GM19324 (cell line): ENCODE measurements around the gene MRPL22.
"Not testable (repeated sequence)": the region's sequence is repeated elsewhere in the genome, so short reads cannot be mapped to it uniquely, and the experiment has no call there.

Source experiments
- ATAC-seq: cut with Tn5 transposase; IDR thresholded peaks from one replicate; pipeline ENCODE4 v1.9.1; 2021; ENCODE audit warnings: mild to moderate bottlenecking, moderate library complexity; ENCODE audit not compliant: unreplicated experiment, low FRiP score

MRPL22 gene

DNA sequence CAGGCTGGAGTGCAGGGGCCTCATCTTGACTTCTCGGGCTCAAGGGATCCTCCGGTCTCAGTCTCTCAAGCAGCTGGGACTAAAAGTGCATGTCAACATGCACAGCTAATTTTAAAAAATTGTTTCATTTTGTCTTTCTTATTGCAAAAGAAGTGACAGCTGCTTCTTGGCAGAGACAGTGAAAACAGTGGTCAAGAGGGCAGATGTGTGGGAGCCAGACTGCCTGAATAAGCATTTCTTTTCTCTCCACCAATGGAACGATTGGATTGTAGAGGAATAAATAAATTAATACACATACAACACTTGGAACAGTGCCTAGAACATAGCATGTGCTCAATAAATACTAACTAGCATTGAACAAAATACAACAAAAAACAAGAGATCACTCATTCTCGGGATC is 45.3 kb downstream of the MRPL22 start:
- no peak for ATAC-seq

DNA sequence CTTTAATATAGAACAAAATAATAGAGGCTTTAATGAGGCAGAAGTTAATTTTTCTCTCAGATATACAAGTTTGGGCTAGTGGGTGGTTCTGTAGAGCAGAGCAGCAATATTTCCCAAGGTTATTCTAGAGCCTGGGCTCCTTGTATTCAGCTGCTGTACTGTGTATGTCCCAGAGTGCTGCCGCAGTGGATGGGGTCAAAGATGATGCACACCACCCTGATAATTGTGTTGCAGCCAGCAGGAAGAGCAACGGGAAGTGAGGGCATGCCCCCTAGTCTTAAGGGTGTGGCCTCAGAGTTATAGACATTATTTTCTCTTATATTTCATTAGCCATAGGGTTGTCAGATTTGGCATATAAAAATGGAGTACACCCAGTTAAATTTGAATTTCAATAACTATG is 48.8 kb downstream of the MRPL22 start:
- ATAC-seq = no peak

DNA sequence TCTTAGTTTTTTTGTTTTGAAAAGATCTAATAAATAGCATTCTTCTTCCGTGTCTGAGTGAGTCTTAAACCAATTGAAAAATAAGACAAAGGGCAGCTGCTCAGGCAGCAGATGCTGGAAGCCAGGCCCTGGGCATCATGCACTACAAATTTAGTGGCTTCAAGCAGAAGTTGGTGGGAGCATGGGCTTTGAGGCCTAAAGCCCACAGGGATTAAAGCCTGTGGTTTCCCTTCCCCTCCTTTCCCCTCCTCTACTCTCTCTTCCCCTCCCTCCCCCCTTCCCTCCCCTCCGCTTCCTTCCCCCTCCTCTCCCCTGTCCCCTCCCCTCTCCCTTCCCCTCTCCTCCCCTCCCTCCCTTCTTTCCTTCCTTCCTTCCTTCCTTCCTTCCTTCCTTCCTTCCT is 52.6 kb downstream of the MRPL22 start:
- no peak for ATAC-seq

DNA sequence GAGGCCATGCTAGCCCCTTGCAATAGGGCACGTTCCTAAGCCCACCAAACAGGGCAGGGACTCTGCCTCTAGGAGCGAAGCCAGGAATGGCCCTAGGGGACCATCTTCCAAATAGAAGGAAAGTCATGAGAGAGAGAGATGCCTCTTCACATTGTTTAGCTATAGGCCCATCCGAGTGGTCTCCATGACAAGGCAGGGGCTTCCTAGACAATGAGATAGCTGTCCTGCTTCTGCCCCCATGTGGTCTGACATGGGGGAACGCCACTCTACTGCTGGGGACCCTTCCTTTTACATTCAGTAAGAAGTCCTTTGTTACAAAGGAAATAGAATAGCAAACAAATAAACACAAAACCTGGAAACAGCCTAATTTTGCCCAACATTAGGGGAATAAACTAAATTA is 54.8 kb downstream of the MRPL22 start:
- no peak for ATAC-seq

DNA sequence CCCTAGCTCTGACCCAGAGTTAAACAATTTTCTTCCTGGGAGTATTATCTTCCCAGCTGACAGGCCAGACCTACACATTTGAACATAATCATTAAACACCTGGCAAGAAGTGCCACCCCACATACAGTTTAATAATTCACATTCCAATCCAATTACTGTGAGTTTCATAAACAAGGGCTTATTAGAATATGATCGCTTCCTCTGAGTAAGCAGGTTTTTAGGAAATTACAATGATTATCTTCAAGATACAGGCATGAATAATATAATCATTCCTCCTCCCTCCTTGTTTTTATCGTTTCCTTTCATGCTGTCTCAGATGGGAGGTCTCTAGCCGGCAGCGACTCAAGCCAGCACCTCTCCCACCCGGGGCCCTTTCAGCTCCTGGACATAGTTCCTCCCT is 56.9 kb downstream of the MRPL22 start:
- no peak for ATAC-seq

DNA sequence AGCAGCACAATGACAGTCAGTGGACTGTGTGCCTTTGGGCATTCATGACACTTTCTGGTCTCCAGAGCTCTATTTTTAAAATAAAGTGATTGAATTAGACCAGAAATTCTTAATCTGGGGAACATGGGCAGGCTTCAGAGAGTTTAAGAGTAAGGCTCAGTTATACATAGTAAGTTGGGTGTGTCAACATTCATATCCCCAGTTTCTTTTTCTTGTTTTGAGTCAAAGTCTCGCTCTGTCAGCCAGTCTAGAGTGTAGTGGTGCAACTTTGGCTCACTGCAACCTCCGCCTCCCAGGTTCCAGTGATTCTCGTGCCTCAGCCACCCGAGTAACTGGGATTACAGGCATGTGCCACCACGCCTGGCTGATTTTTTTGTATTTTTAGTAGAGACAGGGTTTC is 59.0 kb downstream of the MRPL22 start:
- ATAC-seq = no peak

DNA sequence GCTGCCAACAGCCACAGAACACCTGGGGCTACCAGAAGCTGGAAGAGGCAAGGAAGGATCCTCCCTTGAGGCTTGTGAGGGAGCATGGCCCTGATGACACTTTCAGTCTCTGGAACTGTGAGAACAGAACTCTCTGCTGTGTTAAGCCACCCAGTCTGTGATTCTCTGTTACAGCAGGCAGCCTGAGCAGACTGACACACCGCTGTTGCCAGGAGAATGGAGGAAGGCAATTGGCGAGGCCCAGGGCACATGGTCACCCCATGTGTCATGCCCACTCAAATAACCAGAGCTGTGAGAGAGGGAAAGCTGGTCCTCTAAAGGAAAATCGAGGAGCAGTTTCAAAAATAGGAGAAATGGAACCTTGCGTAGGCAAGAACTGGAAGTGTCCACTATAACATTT is 60.6 kb downstream of the MRPL22 start:
- no peak for ATAC-seq

DNA sequence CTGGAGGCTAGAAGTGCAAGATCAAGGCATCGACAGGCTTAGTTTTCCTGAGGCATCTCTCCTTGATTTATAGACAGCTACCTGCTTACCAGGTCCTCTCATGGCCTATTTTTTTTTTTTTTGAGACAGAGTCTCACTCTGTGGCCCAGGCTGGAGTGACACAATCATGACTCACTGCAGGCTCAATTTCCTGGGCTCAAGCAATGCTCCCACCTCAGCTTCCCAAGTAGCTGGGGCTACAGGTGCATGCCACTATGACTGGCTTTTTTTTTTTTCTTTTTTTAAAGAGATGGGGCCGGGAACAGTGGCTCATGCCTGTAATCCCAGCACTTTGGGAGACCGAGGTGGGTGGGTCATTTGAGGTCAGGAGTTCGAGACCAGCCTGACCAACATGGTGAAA is 61.8 kb downstream of the MRPL22 start:
- ATAC-seq = not testable (repeated sequence)

DNA sequence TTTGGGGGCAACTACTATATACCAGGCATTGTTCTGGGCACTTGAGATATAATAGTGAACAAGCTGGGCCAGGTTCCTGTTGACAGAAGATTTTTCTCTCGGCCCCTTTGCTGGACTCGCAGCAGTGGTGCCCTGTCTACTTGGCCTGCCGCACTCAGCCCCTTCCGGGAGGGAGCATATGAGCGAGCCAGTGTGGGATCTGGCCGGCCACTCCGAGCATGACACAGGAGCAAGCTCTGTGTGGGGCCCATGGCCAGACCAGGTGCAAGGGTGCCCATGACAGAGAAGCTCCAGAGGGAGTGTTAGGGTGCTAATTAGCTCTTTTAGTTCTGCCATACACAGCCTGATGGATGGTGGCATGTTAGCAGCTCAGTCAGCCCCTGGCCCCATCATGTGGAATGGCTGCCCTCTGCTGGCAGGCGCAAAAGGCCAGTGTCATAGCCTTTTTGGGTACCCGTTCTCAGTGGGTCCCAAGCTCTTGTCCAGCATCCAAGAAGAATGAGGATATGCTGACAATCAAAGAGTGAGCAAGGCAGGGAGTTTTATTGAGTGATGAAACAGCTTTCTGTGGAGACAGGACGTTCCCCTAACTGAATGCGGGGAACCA is 63.4 kb downstream of the MRPL22 start:
- no peak for ATAC-seq

DNA sequence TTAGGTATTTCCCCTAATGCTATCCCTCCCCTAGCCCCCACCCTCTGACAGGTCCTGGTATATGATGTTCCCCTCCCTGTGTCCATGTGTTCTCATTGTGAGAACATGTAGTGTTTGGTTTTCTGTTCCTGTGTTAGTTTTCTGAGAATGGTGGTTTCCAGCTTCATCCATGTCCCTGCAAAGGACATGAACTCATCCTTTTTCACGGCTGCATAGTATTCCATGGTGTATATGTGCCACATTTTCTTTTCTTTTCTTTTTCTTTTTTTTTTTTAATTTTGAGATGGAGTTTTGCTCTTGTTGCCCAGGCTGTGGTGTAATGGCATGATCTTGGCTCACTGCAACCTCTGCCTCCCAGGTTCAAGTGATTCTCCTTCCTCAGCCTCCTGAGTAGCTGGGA is 65.4 kb downstream of the MRPL22 start:
- ATAC-seq = not testable (repeated sequence)

DNA sequence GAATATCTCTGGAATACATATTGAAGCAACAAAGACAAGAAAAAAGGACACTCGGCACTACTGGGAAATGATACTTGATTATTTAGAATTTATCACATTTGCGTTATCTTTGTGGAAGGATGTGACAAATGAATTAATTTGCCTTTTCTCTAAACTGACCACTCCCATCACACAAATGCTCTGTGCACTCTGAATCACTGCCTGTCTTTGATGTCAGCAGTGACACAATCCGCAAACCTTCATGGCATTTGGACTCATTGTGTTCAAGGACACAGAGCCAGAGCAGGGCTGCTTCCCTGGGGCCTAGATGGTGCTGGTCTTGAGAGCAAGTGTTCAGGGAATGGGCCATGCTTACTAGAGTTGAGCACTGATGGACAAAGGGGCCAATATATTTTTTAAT is 67.8 kb downstream of the MRPL22 start:
- no peak for ATAC-seq

DNA sequence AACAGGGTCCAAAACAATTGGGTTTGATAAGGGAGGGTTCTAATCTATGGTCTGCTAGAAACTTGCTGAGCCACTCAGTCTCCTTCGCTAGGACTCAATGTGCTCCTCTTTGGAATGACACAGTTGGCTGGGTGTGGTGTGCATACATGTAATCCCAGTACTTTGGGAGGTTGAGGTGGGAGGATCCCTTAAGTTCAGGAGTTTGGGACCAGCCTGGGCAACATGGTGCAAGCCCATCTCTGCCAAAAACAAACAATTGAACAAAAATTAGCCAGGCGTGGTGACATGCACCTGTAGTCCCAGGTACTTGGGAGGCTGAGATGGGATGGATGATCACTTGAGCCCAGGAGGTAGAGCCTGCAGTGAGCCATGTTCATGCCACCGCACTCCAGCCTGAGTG is 70.0 kb downstream of the MRPL22 start:
- no peak for ATAC-seq

DNA sequence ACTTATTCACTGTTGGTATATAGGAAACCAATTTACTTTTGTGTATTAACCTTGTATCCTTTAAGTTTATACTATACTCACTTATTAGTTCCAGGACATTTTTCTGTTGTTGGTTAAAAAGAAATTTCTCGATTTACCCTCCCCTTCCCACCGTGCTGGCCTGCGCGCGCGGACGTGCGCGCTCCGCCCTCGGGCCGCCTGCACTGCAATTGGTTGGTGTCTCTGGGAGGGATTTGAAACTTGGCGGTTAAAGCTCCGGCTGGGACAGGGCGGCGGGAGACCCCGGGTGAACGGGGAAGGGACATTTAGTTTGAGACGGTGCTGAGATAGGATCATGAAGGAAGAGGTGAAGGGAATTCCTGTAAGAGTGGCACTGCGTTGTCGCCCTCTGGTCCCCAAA is 72.7 kb downstream of the MRPL22 start, which contains the start of gene KIF4B:
Gene KIF4B, plus strand, starts transcription at position 230 of the 400 bp plus-strand sequence. Its CDS starts 105 bp downstream, at position 335.
- ATAC-seq = no peak

DNA sequence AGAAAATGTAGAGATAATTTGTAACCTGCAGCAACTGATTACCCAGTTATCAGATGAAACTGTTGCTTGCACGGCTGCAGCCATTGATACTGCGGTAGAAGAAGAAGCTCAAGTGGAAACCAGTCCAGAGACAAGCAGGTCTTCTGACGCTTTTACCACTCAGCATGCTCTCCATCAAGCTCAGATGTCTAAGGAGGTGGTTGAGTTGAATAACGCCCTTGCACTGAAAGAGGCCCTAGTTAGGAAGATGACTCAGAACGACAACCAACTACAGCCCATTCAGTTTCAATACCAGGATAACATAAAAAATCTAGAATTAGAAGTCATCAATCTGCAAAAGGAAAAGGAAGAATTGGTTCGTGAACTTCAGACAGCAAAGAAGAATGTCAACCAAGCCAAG is 74.4 kb downstream of the MRPL22 start:
- ATAC-seq = no peak

DNA sequence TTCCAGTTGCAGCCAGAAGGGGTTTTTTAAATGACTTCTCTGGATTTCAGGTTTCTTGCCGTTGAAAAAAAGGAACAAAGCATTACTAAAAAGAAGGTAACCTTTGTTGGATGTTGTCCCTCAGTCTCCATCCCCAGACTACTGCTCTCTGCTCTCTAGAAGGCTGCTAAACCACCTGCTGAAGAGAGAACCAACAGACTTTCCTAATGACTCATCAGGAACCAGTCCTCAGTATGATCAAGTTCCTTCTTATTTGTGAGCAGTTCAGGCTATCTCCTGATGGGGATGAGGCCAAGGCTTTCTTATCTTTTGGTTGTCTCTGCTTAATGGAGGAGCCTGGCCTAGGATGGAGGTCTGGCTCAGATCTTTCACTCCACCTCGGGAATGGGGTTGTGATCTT is 76.7 kb downstream of the MRPL22 start:
- ATAC-seq = peak; percentile 61
